ENCODE measurements around the gene KRT85. TPM values are rescaled to one million over a fixed set of nuclear protein-coding genes. Genes with fewer than 3 reads are reported as not detected.

KRT85 gene
- total RNA-seq, 1 donor from 2014 or later = not detected

DNA sequence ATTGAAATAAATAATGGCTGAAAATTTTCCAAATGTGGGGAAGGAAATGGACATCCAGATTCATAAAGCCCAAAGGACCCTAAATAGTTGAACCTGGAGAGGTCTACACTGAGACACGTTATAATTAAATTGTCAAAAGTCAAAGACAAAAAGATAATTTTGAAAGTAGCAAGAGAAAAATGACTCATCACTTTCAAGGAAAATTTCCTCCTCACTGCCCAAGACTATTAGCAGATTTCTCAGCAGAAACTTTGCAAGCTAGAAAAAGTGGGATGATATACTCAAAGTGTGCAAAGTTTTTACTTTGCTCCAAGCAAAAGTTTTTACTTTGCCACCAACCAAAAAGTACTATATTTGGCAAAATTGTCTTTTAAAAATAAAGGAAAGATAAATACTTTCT lies 30.2 kb downstream of the KRT85 start:
- Histone ChIP-seq H3K9me3 (no peaks in the 10 kb centered on the region), H3K4me1 (no peaks in the 10 kb centered on the region), H3K27me3 (no peaks in the 10 kb centered on the region), H3K36me3 (no peaks in the 10 kb centered on the region), H3K4me3 (no peak overlapping the region), H3K27ac (no peak overlapping the region)
- intact Hi-C loops (cut with DNase I) = no loop called here
- DNase-seq (no peak), ATAC-seq (no peak)
- TF ChIP-seq, protein P1, sequence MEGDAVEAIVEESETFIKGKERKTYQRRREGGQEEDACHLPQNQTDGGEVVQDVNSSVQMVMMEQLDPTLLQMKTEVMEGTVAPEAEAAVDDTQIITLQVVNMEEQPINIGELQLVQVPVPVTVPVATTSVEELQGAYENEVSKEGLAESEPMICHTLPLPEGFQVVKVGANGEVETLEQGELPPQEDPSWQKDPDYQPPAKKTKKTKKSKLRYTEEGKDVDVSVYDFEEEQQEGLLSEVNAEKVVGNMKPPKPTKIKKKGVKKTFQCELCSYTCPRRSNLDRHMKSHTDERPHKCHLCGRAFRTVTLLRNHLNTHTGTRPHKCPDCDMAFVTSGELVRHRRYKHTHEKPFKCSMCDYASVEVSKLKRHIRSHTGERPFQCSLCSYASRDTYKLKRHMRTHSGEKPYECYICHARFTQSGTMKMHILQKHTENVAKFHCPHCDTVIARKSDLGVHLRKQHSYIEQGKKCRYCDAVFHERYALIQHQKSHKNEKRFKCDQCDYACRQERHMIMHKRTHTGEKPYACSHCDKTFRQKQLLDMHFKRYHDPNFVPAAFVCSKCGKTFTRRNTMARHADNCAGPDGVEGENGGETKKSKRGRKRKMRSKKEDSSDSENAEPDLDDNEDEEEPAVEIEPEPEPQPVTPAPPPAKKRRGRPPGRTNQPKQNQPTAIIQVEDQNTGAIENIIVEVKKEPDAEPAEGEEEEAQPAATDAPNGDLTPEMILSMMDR (IDR thresholded peaks at IDR 0.05) = no peak

DNA sequence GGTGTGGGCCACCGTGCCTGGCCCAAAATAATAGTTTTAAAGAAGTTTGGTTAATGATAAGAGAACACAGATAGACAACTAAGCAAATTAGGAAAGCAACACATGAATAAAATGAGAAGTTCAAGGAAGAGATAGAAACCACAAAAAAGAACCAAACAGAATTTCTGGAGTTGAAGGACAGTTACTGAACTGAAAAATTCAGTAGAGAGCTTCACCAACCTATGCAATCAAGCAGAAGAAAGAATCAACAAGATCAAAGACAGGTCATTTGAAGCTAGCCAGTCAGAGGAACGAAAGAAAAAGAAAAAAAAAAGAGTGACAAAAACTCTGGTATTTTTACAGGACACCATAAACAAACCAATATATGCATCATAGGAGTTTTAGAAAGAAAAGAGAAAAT lies 30.6 kb downstream of the KRT85 start:
- intact Hi-C loops (cut with DNase I) = no loop called here

DNA sequence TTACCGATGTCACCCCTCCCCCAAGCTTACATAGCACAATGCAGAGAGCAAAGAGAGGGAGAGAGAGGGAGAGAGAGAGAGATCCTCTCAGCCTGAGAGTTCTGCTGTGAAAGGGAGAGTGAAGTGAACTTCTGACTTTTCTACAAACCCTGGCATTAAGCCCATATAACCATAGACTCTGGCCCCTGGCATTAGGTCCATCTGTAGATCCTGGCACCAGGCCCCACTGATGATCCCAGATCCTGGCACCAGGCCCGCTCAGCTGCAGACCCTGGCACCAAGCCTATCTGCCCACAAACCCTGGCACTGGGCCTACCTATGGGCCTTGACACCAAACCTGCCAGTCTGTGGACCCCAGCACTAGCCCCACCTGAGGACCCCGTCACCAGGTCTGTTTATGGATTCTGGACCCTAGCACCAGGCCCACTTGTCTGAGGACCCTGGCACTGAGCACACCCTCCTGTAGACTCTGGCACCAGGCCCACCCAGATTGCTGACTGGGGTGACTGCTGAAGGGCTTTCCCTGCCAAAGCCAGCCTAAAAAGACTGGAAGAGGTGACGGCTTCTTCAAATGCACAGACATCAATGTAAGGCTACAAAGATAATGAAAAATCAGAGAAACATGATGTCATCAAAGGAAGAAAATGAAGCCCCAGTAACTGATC lies 31.6 kb downstream of the KRT85 start:
- DNase-seq (no peak), ATAC-seq (no peak)
- no peaks in the 10 kb centered on the region for H3K9me3 ChIP-seq
- no peaks in the 10 kb centered on the region for H3K4me1 ChIP-seq
- H3K36me3 ChIP-seq = no peaks in the 10 kb centered on the region
- H3K4me3 ChIP-seq = no peak overlapping the region
- TF ChIP-seq, protein P1 (IDR thresholded peaks at IDR 0.05) = no peak
- no peak overlapping the region for H3K27ac ChIP-seq
- no peaks in the 10 kb centered on the region for H3K27me3 ChIP-seq
- intact Hi-C loops (cut with DNase I) = no loop called here

More for the DNA sequence above, 30.6 kb downstream of the KRT85 start:
- Histone ChIP-seq H3K27ac (no peak overlapping the region), H3K27me3 (no peaks in the 10 kb centered on the region), H3K36me3 (no peaks in the 10 kb centered on the region), H3K9me3 (no peaks in the 10 kb centered on the region), H3K4me1 (no peaks in the 10 kb centered on the region), H3K4me3 (no peak overlapping the region)
- no peak for ATAC-seq
- DNase-seq = no peak
- TF ChIP-seq, protein P1 (IDR thresholded peaks at IDR 0.05) = no peak

DNA sequence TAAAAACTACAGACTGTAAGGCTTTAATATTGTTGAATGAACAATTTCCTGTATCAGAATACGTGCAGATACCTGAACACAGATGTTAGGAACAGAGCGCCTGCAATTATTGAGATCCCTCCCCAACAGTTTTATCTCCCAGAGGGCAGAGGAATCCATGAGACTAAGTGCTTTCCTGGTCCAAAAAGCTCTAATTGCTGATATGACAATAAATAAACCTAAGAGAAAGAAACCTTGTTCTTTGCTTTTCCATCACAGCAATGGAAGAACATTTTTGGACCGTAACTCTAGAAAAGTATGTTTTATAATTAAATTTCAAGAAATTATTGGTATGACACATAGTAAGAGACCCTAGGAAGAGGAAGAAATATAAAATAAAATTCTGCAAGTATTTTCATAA lies 33.1 kb downstream of the KRT85 start:
- Histone ChIP-seq H3K4me1 (no peaks in the 10 kb centered on the region), H3K36me3 (no peaks in the 10 kb centered on the region), H3K4me3 (no peak overlapping the region), H3K9me3 (no peaks in the 10 kb centered on the region), H3K27ac (no peak overlapping the region), H3K27me3 (no peaks in the 10 kb centered on the region)
- no peak for DNase-seq
- TF ChIP-seq, protein P1 (IDR thresholded peaks at IDR 0.05) = no peak
- intact Hi-C loops (cut with DNase I) = no loop called here
- ATAC-seq = no peak

DNA sequence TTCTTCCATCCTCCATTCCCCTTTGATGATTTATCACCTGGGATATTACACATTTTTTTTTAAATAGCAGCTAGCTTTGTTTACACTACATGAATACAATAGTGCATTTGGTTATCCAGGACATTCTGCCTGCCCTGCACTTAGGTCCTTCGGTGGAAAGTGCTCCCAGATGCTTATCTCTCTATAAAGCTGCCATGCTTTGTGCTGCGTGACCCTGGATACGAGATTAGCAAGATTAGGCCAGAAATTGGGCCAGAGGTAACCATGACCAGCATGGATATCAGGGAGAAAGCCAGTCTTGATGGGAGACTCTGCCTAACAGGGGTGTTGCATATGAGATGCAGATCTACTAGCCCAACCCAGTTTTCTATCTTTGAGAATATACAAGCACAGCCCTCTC lies 34.0 kb downstream of the KRT85 start:
- Histone ChIP-seq H3K9me3 (no peaks in the 10 kb centered on the region), H3K4me3 (no peak overlapping the region), H3K36me3 (no peaks in the 10 kb centered on the region), H3K27me3 (no peaks in the 10 kb centered on the region), H3K4me1 (no peaks in the 10 kb centered on the region), H3K27ac (no peak overlapping the region)
- intact Hi-C loops (cut with DNase I) = no loop called here
- DNase-seq (no peak), ATAC-seq (no peak)
- TF ChIP-seq, protein P1 (IDR thresholded peaks at IDR 0.05) = no peak

DNA sequence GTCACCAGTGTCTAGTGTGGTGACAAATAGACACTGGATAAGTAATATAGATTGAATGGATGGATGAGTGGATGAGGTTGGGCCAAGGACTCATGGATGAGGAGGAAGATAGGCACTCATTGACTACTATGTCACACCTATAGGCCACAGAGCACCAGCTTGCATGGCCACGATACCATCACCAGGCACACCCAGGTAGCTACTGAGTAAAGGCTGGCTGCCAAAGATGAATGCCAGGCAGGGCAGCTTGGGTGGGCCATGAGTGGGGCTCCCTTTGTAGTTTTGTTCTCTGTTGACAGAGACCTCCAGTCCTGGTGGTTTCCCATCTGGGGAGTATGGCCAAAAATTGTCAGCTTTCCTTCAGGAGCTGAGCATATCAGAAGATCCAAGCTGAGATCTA lies 34.9 kb downstream of the KRT85 start:
- no peaks in the 10 kb centered on the region for H3K27me3 ChIP-seq
- DNase-seq = no peak
- no peaks in the 10 kb centered on the region for H3K4me1 ChIP-seq
- H3K9me3 ChIP-seq = no peaks in the 10 kb centered on the region
- no peaks in the 10 kb centered on the region for H3K36me3 ChIP-seq
- no peak overlapping the region for H3K27ac ChIP-seq
- intact Hi-C loops (cut with DNase I) = no loop called here
- H3K4me3 ChIP-seq = no peak overlapping the region
- no peak for ATAC-seq
- TF ChIP-seq, protein P1 (IDR thresholded peaks at IDR 0.05) = no peak

All from upper lobe of right lung (tissue), 1 donor.